Transverse colon (tissue), 4 donors: ENCODE measurements around the gene IL1RL2. TPM values are rescaled to one million over a fixed set of nuclear protein-coding genes. Genes with fewer than 3 reads are reported as not detected.

Experiments used
- DNase-seq: peaks from one replicate; pipeline ENCODE4 v3.0.0-alpha.2; 2019
- H3K27ac ChIP-seq, 4 donors: fragments of 200-600 bp; sonication (generic); 2 replicates each; pipeline ENCODE4 v1.5.1; 2016 to 2018; ENCODE audit warnings: inconsistent platforms in 4 of 4
- H3K27me3 ChIP-seq: fragments of 200-600 bp; sonication (generic); 2 replicates; pipeline ENCODE4 v1.5.1; 2017; ENCODE audit warnings: inconsistent platforms
- H3K36me3 ChIP-seq, 4 donors: fragments of 200-600 bp; sonication (generic); 2 replicates each; pipeline ENCODE4 v1.5.1; 2017 to 2019; ENCODE audit warnings: inconsistent platforms in 4 of 4
- H3K4me1 ChIP-seq, 4 donors: fragments of 200-600 bp; sonication (generic); 2 replicates each; pipeline ENCODE4 v1.5.1; 2017 to 2020; ENCODE audit warnings: inconsistent platforms in 4 of 4
- H3K4me3 ChIP-seq, 4 donors: fragments of 200-600 bp; sonication (generic); 1 replicate in 1 of 4; 2 replicates in 3 of 4; pipeline versions ENCODE4 v1.5.1 to v1.6.1; 2017 to 2019; ENCODE audit warnings: inconsistent platforms in 4 of 4
- H3K9me3 ChIP-seq, 2 donors: fragments of 200-600 bp; sonication (generic); 2 replicates each; pipeline ENCODE4 v1.5.1; 2017 to 2019; ENCODE audit warnings: inconsistent platforms in 2 of 2
- CTCF ChIP-seq, 5 experiments: fragments of 200-600 bp in 3 of 5; fragments of 450-650 bp in 2 of 5; sonication (generic) in 3 of 5; IDR thresholded peaks; 1 replicate in 2 of 5; 2 replicates in 3 of 5; pipeline ENCODE4 v1.5.1; 2016 to 2017; ENCODE audit warnings: antibody characterized with exemption in 5 of 5, inconsistent platforms in 3 of 5, mild to moderate bottlenecking in 2 of 5, moderate library complexity in 1 of 5
- EP300 ChIP-seq: sonication (generic); formaldehyde crosslinking; IDR thresholded peaks from one replicate; pipeline ENCODE4 v1.6.1; 2017; ENCODE audit warnings: antibody characterized with exemption, low read depth
- POLR2A ChIP-seq: fragments of 450-650 bp; IDR thresholded peaks from one replicate; pipeline ENCODE4 v1.6.1; 2016; ENCODE audit warnings: antibody characterized with exemption, mild to moderate bottlenecking, moderate library complexity
- POLR2AphosphoS5 ChIP-seq, 3 donors: sonication (generic); formaldehyde crosslinking; IDR thresholded peaks; one replicate each; pipeline ENCODE4 v1.6.1; 2016; ENCODE audit warnings: antibody characterized with exemption in 3 of 3
- WGBS, 2 donors: methylation state at CpG; one replicate each; pipeline ENCODE4 v1.1.5; 2018; ENCODE audit warnings: low coverage in 1 of 2; 5-methylcytosine and 5-hydroxymethylcytosine counted together
- in situ Hi-C, 4 donors: fragments of 200-750 bp; cut with MboI; loops; one replicate each; pipeline versions ENCODE4 v1.15.0 to v1.15.1; 2017; ENCODE audit warnings: low sequenced_read_pairs in 3 of 4, low pct_ligation_motif_present in 1 of 4, low pct_unique_long_range_greater_than_20kb in 1 of 4
- intact Hi-C: fragments of 100-400 bp; cut with DNase I; formaldehyde crosslinking; loops from one replicate; pipeline ENCODE4 v1.15.1; 2023; ENCODE audit warnings: low total_unique reads
- total RNA-seq, 4 donors: library from RNA; depleted of rRNA; stranded (reverse); fragments of >200 nt; gene quantifications; one replicate each; pipeline ENCODE4 v1.1.0, GENCODE V29; 2016

Gene IL1RL2
- total RNA-seq, 4 donors from 2014 or later = 1.5 to 1.9 TPM; not detected in 2

DNA sequence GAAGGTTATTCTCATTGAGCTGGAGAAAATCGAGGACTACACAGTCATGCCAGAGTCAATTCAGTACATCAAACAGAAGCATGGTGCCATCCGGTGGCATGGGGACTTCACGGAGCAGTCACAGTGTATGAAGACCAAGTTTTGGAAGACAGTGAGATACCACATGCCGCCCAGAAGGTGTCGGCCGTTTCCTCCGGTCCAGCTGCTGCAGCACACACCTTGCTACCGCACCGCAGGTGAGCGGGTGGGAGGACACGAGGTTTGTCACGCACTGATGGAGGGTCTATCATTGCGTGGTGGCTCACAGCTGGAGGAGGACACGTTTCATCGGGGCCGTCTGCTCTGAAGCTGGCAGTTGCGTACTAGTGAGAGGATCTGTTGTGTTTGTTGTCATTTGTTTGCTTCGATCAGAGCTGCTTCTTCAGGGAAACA, 48.2 kb downstream of the IL1RL2 start:
- TF ChIP-seq EP300 = no peak
- no peak for TF ChIP-seq POLR2AphosphoS5 (IDR thresholded peaks at IDR 0.05)
- in situ Hi-C loops (loop anchor here in 1 of 4 donors (10.0 kb wide), 1 partner anchor 210 kb away; no protein-coding TSS in a partner anchor), intact Hi-C loops (loop anchor here (10.0 kb wide), 1 partner anchor 180 kb away; no protein-coding TSS in a partner anchor)
- Histone ChIP-seq H3K27me3 (no peaks in the 10 kb centered on the region), H3K27ac (no peak overlapping the region), H3K9me3 (no peaks in the 10 kb centered on the region), H3K4me3 (no peak overlapping the region), H3K4me1 (no peaks in the 10 kb centered on the region), H3K36me3 (no peaks in the 10 kb centered on the region)
- DNase-seq = no peak
- 94% methylated on average over 18 of the region's 18 CpGs; no CpG with 5 or more reads in 1 of the 2 donors for WGBS, 2 donors

DNA sequence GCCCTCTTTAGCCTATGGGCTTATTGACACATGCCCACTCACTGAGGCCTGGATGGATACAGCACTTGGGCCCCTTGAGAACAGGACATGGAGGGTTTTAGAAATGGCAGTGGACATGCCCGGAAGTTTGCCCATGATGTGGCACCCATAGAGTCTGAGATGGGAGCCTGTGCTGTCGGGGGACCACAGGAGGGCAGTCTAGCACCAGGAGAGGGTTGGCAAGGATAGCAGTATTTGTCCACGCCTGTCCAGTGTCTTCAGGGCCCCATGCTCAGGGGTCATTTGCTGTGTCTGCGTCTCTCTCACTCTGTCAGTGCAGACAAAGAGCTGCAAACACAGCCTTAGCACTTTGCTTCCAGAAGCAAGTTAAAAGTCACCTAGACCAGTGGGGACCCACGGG, 48.7 kb downstream of the IL1RL2 start:
- no peak for TF ChIP-seq POLR2AphosphoS5 (IDR thresholded peaks at IDR 0.05)
- TF ChIP-seq CTCF (IDR thresholded peaks at IDR 0.05) = peak in 1 of 5 experiments; percentile 4
- H3K4me1 ChIP-seq = peaks cover 0 to 2% (median 2%) of the 10 kb centered on the region in 4 donors
- DNase-seq = no peak
- H3K27me3 ChIP-seq = no peaks in the 10 kb centered on the region
- WGBS, 2 donors = 80 to 92% methylated on average over 2 to 5 of the region's 5 CpGs
- H3K4me3 ChIP-seq = no peak overlapping the region
- no peak overlapping the region for H3K27ac ChIP-seq
- H3K9me3 ChIP-seq = no peaks in the 10 kb centered on the region
- in situ Hi-C loops = loop anchor here in 1 of 4 donors (10.0 kb wide), 1 partner anchor 211 kb away; no protein-coding TSS in a partner anchor
- intact Hi-C loops = loop anchor here (10.0 kb wide), 1 partner anchor 181 kb away; no protein-coding TSS in a partner anchor
- H3K36me3 ChIP-seq = no peaks in the 10 kb centered on the region

- H3K36me3 ChIP-seq = no peaks in the 10 kb centered on the region
- no peak overlapping the region for H3K27ac ChIP-seq
- 77% methylated on average over 5 of the region's 5 CpGs; no CpG with 5 or more reads in 1 of the 2 donors for WGBS, 2 donors
- no peaks in the 10 kb centered on the region for H3K27me3 ChIP-seq
- in situ Hi-C loops = loop anchor here in 1 of 4 donors (10.0 kb wide), 1 partner anchor 211 kb away; no protein-coding TSS in a partner anchor
- H3K4me1 ChIP-seq = peaks cover 0 to 9% (median 5%) of the 10 kb centered on the region in 4 donors
- H3K4me3 ChIP-seq = no peak overlapping the region
- no peak for DNase-seq
- intact Hi-C loops = loop anchor here (10.0 kb wide), 1 partner anchor 181 kb away; no protein-coding TSS in a partner anchor
- H3K9me3 ChIP-seq = no peaks in the 10 kb centered on the region
- TF ChIP-seq CTCF (IDR thresholded peaks at IDR 0.05) (no peak), POLR2AphosphoS5 (IDR thresholded peaks at IDR 0.05) (no peak), POLR2A (no peak), EP300 (no peak)
Measured at GRCh38 chr2:102236132-102236531, 49.3 kb downstream of the IL1RL2 start.

- TF ChIP-seq CTCF (IDR thresholded peaks at IDR 0.05) = no peak
- no peak for TF ChIP-seq EP300
- TF ChIP-seq POLR2A = no peak
- TF ChIP-seq POLR2AphosphoS5 (IDR thresholded peaks at IDR 0.05) = no peak
- Histone ChIP-seq H3K4me1 (peaks cover 0 to 9% (median 6%) of the 10 kb centered on the region in 4 donors), H3K4me3 (no peak overlapping the region), H3K27me3 (no peaks in the 10 kb centered on the region), H3K9me3 (no peaks in the 10 kb centered on the region), H3K36me3 (no peaks in the 10 kb centered on the region), H3K27ac (no peak overlapping the region)
- intact Hi-C loops (loop anchor here (10.0 kb wide), 1 partner anchor 182 kb away; no protein-coding TSS in a partner anchor), in situ Hi-C loops (loop anchor here in 1 of 4 donors (10.0 kb wide), 1 partner anchor 212 kb away; no protein-coding TSS in a partner anchor)
- WGBS, 2 donors = 93 to 100% methylated on average over 1 to 11 of the region's 11 CpGs
- no peak for DNase-seq
Measured at GRCh38 chr2:102237176-102237575, 50.4 kb downstream of the IL1RL2 start.
